HEK293 (cell line): ENCODE data around the gene SLC9C2.
A peak's percentile ranks its signal among the peaks of the same experiment; 100 is the strongest.
"Not testable (repeated sequence)": the region's sequence is repeated elsewhere in the genome, so short reads cannot be mapped to it uniquely, and the experiment has no call there.

Source experiments
- CTCF ChIA-PET: fragments of 350-600 bp; formaldehyde crosslinking; extraction: SDS; loops from one replicate; lab custom pipeline; 2021; ENCODE audit warnings: antibody characterized with exemption; lab: Yijun Ruan, JAX
- POLR2A ChIA-PET: fragments of 300-600 bp; formaldehyde crosslinking; extraction: SDS; loops from one replicate; lab custom pipeline; 2020; ENCODE audit warnings: antibody characterized with exemption, inconsistent platforms; lab: Yijun Ruan, JAX
- H3K27ac ChIP-seq: fragments of 200-500 bp; sonication (Bioruptor generic); 2 replicates; pipeline ENCODE4 v1.5.1; 2014; ENCODE audit warnings: low read depth, low read length, control low read depth, inconsistent platforms; ENCODE audit errors: extremely low read depth
- H3K36me3 ChIP-seq, 2 experiments: fragments of 200-500 bp in 1 of 2; sonication (Bioruptor generic) in 1 of 2; 1 replicate in 1 of 2; 2 replicates in 1 of 2; pipeline ENCODE4 v1.5.1; 2014 to 2017; ENCODE audit warnings: inconsistent platforms in 2 of 2, low read length in 2 of 2; ENCODE audit not compliant: control insufficient read depth in 2 of 2, insufficient read depth in 1 of 2
- H3K4me1 ChIP-seq: fragments of 200-500 bp; sonication (Bioruptor generic); 2 replicates; pipeline ENCODE4 v1.5.1; 2014; ENCODE audit warnings: mild to moderate bottlenecking, low read length, inconsistent platforms; ENCODE audit not compliant: control insufficient read depth, insufficient read depth
- H3K4me3 ChIP-seq: 2 replicates; pipeline ENCODE4 v1.5.1; 2011; ENCODE audit warnings: low read depth, mild to moderate bottlenecking, control low read depth, low read length, moderate library complexity
- H3K9me3 ChIP-seq: fragments of 200-500 bp; sonication (Bioruptor generic); 2 replicates; pipeline ENCODE4 v1.5.1; 2014; ENCODE audit warnings: low read depth, low read length, inconsistent platforms; ENCODE audit not compliant: control insufficient read depth, insufficient read depth
- GLI2 ChIP-seq: fragments of 450-650 bp; formaldehyde crosslinking; IDR thresholded peaks from 2 replicates; pipeline ENCODE4; 2017; ENCODE audit warnings: missing biosample characterization, missing genetic modification characterization, low read depth, borderline replicate concordance
- HOXA7 ChIP-seq: sonication (generic); formaldehyde crosslinking; IDR thresholded peaks from 2 replicates; pipeline ENCODE4 v1.8.1; 2022; ENCODE audit warnings: missing genetic modification reagents, borderline replicate concordance
- HOXC10 ChIP-seq: sonication (generic); formaldehyde crosslinking; IDR thresholded peaks from 2 replicates; pipeline ENCODE4 v1.8.1; 2023; ENCODE audit warnings: mild to moderate bottlenecking, missing genetic modification reagents
- IKZF3 ChIP-seq: fragments of 450-650 bp; IDR thresholded peaks from 2 replicates; pipeline ENCODE4 v1.5.0; 2018; ENCODE audit warnings: missing biosample characterization, mild to moderate bottlenecking, missing genetic modification characterization, moderate library complexity
- OSR2 ChIP-seq: fragments of 450-650 bp; formaldehyde crosslinking; IDR thresholded peaks from 2 replicates; pipeline ENCODE4 v1.5.1; 2016; ENCODE audit warnings: missing biosample characterization, missing genetic modification characterization
- PRDM1 ChIP-seq: fragments of 450-650 bp; formaldehyde crosslinking; IDR thresholded peaks from 2 replicates; pipeline ENCODE4; 2016; ENCODE audit warnings: missing biosample characterization, missing genetic modification characterization
- REPIN1 ChIP-seq: fragments of 450-650 bp; formaldehyde crosslinking; IDR thresholded peaks from 2 replicates; pipeline ENCODE4 v1.5.1; 2017; ENCODE audit warnings: missing biosample characterization, missing genetic modification characterization, low read depth
- SCRT2 ChIP-seq: fragments of 450-650 bp; formaldehyde crosslinking; IDR thresholded peaks from 2 replicates; pipeline ENCODE4 v1.5.1; 2016; ENCODE audit warnings: missing biosample characterization, missing genetic modification characterization
- SETDB1 ChIP-seq: IDR thresholded peaks from one replicate; pipeline ENCODE4 v1.6.1; 2017; ENCODE audit warnings: mild to moderate bottlenecking, low read length, moderate library complexity, mixed read lengths; ENCODE audit not compliant: insufficient read length
- WT1 ChIP-seq: fragments of 450-650 bp; formaldehyde crosslinking; IDR thresholded peaks from 2 replicates; pipeline ENCODE4 v1.5.1; 2016; ENCODE audit warnings: missing biosample characterization, missing genetic modification characterization
- ZBTB7A ChIP-seq: fragments of 450-650 bp; formaldehyde crosslinking; IDR thresholded peaks from 2 replicates; pipeline ENCODE4 v1.5.1; 2016; ENCODE audit warnings: low read depth, missing biosample characterization, missing genetic modification characterization
- ZIC2 ChIP-seq: fragments of 450-650 bp; formaldehyde crosslinking; IDR thresholded peaks from 2 replicates; pipeline ENCODE4 v1.5.1; 2016; ENCODE audit warnings: missing biosample characterization, missing genetic modification characterization
- ZNF174 ChIP-seq: fragments of 450-650 bp; formaldehyde crosslinking; IDR thresholded peaks from 2 replicates; pipeline ENCODE4 v1.5.0; 2017; ENCODE audit warnings: missing biosample characterization, mild to moderate bottlenecking, missing genetic modification characterization
- ZNF2 ChIP-seq: fragments of 450-650 bp; formaldehyde crosslinking; IDR thresholded peaks from 2 replicates; pipeline ENCODE4 v1.5.1; 2016; ENCODE audit warnings: missing biosample characterization, missing genetic modification characterization
- ZNF221 ChIP-seq: fragments of 450-650 bp; formaldehyde crosslinking; IDR thresholded peaks from 2 replicates; pipeline ENCODE4 v1.5.1; 2017; ENCODE audit warnings: missing biosample characterization, missing genetic modification characterization, borderline replicate concordance
- ZNF341 ChIP-seq: fragments of 450-650 bp; formaldehyde crosslinking; IDR thresholded peaks from 2 replicates; pipeline ENCODE4; 2016; ENCODE audit warnings: low read depth, missing biosample characterization, missing genetic modification characterization
- ZNF529 ChIP-seq: fragments of 450-650 bp; formaldehyde crosslinking; IDR thresholded peaks from 2 replicates; pipeline ENCODE4 v1.5.1; 2017; ENCODE audit warnings: missing genetic modification characterization, missing biosample characterization; ENCODE audit not compliant: insufficient replicate concordance
- ZNF549 ChIP-seq: fragments of 450-650 bp; IDR thresholded peaks from 2 replicates; pipeline ENCODE4 v1.5.1; 2018; ENCODE audit warnings: missing biosample characterization, missing genetic modification characterization, mild to moderate bottlenecking, inconsistent platforms, moderate library complexity
- ZNF585B ChIP-seq: fragments of 450-650 bp; formaldehyde crosslinking; IDR thresholded peaks from 2 replicates; pipeline ENCODE4 v1.5.1; 2016; ENCODE audit warnings: missing biosample characterization, missing genetic modification characterization
- ZNF658 ChIP-seq: fragments of 450-650 bp; formaldehyde crosslinking; IDR thresholded peaks from 2 replicates; pipeline ENCODE4; 2016; ENCODE audit warnings: missing biosample characterization, missing genetic modification characterization
- ZNF768 ChIP-seq: fragments of 450-650 bp; formaldehyde crosslinking; IDR thresholded peaks from 2 replicates; pipeline ENCODE4 v1.5.1; 2018; ENCODE audit warnings: missing biosample characterization, mild to moderate bottlenecking, missing genetic modification characterization
- TF ChIP-seq, protein P1 (sequence below): fragments of 450-650 bp; formaldehyde crosslinking; IDR thresholded peaks from 2 replicates; pipeline ENCODE4 v1.5.1; 2017; ENCODE audit warnings: missing biosample characterization, missing genetic modification characterization
- TF ChIP-seq, protein P2 (sequence below): fragments of 450-650 bp; formaldehyde crosslinking; IDR thresholded peaks from 2 replicates; pipeline ENCODE4 v1.5.1; 2016; ENCODE audit warnings: missing biosample characterization, missing genetic modification characterization
- TF ChIP-seq, protein P3 (sequence below): fragments of 450-650 bp; formaldehyde crosslinking; IDR thresholded peaks from 2 replicates; pipeline ENCODE4 v1.5.1; 2016; ENCODE audit warnings: missing biosample characterization, missing genetic modification characterization

Gene SLC9C2

DNA sequence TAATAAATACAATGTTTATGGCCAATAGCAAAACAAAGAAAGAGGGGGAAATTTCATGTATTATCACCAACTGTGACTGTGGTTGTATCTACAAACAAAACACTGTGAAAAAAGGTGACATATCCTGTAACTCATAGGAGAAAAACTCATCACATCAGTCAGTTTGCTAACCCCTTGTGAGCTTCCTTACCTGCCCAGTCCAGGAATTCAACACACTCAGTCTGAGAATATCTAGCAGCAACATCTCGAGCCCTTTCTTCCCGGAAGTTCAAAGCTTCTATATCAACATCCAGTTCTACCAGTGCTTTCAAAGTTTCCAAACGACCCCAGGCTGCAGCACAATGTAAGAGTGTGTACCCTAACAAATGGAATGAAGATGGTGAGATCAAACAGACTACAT lies 43.8 kb upstream of the SLC9C2 start:
- H3K27ac ChIP-seq = no peak overlapping the region
- TF ChIP-seq WT1 (tag by site-specific recombination) (no peak), ZNF174 (tag by site-specific recombination) (no peak), PRDM1 (tag by site-specific recombination) (no peak), ZNF658 (no peak), HOXA7 (no peak), ZNF341 (tag by site-specific recombination) (no peak), ZNF768 (tag by site-specific recombination) (no peak), ZNF549 (no peak), ZBTB7A (tag by site-specific recombination) (no peak), OSR2 (tag by site-specific recombination) (no peak), ZNF221 (tag by site-specific recombination) (no peak)
- TF ChIP-seq, protein P1, sequence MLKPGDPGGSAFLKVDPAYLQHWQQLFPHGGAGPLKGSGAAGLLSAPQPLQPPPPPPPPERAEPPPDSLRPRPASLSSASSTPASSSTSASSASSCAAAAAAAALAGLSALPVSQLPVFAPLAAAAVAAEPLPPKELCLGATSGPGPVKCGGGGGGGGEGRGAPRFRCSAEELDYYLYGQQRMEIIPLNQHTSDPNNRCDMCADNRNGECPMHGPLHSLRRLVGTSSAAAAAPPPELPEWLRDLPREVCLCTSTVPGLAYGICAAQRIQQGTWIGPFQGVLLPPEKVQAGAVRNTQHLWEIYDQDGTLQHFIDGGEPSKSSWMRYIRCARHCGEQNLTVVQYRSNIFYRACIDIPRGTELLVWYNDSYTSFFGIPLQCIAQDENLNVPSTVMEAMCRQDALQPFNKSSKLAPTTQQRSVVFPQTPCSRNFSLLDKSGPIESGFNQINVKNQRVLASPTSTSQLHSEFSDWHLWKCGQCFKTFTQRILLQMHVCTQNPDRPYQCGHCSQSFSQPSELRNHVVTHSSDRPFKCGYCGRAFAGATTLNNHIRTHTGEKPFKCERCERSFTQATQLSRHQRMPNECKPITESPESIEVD (tag by site-specific recombination) = no peak
- TF ChIP-seq, protein P2, sequence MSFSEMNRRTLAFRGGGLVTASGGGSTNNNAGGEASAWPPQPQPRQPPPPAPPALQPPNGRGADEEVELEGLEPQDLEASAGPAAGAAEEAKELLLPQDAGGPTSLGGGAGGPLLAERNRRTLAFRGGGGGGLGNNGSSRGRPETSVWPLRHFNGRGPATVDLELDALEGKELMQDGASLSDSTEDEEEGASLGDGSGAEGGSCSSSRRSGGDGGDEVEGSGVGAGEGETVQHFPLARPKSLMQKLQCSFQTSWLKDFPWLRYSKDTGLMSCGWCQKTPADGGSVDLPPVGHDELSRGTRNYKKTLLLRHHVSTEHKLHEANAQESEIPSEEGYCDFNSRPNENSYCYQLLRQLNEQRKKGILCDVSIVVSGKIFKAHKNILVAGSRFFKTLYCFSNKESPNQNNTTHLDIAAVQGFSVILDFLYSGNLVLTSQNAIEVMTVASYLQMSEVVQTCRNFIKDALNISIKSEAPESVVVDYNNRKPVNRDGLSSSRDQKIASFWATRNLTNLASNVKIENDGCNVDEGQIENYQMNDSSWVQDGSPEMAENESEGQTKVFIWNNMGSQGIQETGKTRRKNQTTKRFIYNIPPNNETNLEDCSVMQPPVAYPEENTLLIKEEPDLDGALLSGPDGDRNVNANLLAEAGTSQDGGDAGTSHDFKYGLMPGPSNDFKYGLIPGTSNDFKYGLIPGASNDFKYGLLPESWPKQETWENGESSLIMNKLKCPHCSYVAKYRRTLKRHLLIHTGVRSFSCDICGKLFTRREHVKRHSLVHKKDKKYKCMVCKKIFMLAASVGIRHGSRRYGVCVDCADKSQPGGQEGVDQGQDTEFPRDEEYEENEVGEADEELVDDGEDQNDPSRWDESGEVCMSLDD (tag by site-specific recombination) = no peak
- H3K9me3 ChIP-seq = no peaks in the 10 kb centered on the region
- CTCF ChIA-PET = interaction anchor here (0.6 to 1.0 kb wide), 3 partner anchors 11 to 482 kb away, joined by 3 to 4 read pairs (median 3); partner anchors contain the start of gene TEX50
- no peaks in the 10 kb centered on the region for H3K36me3 ChIP-seq
- POLR2A ChIA-PET = no interaction called here
- H3K4me3 ChIP-seq = no peak overlapping the region
- no peaks in the 10 kb centered on the region for H3K4me1 ChIP-seq

DNA sequence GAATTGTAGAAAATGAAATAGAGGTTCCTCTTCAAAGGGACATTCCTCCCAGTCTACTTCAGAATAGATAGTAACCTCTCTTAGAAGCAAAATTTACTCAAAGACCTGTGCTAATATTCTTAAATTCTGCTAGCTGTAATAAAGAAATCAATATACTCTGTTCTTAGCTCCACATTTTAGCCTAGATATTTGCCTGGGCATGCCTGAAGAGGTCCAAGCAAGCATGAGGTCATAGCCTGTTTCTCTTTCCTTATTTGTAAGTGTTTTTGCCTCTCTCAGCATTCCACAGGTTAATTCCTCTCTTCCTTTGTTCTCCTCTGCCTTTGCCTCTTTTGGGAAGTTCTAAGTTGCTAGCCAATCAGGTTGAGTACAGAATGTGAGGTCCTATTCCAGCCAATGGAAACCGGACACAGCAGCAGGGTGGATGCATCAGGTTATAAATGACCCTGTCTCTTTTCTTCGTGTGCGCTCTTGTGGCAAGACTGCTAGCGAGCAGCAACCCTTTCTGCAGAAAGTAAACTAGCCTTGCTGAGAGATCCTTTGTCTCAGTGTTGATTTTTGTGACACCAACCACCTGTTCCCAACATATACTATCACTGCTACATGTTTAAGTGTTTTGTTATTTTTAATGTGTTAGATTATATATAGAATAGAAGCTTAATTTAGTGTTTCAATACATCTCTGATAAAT lies 39.7 kb upstream of the SLC9C2 start:
- H3K4me1 ChIP-seq, H3K27ac ChIP-seq, H3K9me3 ChIP-seq, POLR2A ChIA-PET, H3K4me3 ChIP-seq: not testable (repeated sequence)
- CTCF ChIA-PET = interaction anchor here (0.6 kb wide), 1 partner anchor 824 kb away, joined by 3 read pairs; no protein-coding TSS in a partner anchor
- TF ChIP-seq SETDB1 (peak; percentile 87), SCRT2 (peak; percentile 96)
- TF ChIP-seq, all 188 proteins: peak for 2; not testable (repeated sequence) for 186
- H3K36me3 ChIP-seq = not testable (repeated sequence)

DNA sequence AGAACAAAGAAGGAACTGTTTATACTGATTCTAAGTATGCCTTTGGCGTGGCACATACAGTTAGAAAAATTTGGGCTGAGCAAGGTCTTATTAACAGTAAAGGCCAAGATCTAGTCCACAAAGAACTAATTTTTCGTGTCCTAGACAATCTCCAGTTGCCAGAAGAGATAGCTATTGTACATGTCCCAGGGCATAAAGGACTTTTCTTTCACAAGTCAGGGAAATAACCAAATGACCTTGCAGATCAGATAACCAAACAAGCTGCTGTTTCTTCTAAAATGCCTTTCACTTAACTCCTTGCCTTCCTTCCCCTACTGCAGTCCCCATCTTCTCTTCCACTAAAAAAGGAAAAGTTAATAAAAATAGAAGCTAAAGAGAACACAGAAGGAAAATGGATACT lies 36.2 kb upstream of the SLC9C2 start:
- TF ChIP-seq IKZF3 (tag by site-specific recombination) = no peak
- no peak for TF ChIP-seq ZNF2 (tag by site-specific recombination)
- no peak for TF ChIP-seq ZNF529
- no peak for TF ChIP-seq HOXC10 (CRISPR knock-in tag)
- TF ChIP-seq GLI2 (tag by site-specific recombination) = no peak
- TF ChIP-seq, protein P3, sequence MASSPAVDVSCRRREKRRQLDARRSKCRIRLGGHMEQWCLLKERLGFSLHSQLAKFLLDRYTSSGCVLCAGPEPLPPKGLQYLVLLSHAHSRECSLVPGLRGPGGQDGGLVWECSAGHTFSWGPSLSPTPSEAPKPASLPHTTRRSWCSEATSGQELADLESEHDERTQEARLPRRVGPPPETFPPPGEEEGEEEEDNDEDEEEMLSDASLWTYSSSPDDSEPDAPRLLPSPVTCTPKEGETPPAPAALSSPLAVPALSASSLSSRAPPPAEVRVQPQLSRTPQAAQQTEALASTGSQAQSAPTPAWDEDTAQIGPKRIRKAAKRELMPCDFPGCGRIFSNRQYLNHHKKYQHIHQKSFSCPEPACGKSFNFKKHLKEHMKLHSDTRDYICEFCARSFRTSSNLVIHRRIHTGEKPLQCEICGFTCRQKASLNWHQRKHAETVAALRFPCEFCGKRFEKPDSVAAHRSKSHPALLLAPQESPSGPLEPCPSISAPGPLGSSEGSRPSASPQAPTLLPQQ (tag by site-specific recombination) = no peak
- no peak for TF ChIP-seq ZIC2 (tag by site-specific recombination)
- TF ChIP-seq PRDM1 (tag by site-specific recombination) = no peak
- TF ChIP-seq REPIN1 (tag by site-specific recombination) = no peak
- TF ChIP-seq ZNF585B = no peak
- Histone ChIP-seq H3K4me3 (no peak overlapping the region), H3K27ac (no peak overlapping the region), H3K4me1 (no peaks in the 10 kb centered on the region), H3K9me3 (no peaks in the 10 kb centered on the region), H3K36me3 (no peaks in the 10 kb centered on the region)
- POLR2A ChIA-PET = no interaction called here
- CTCF ChIA-PET = interaction anchor here (1.1 kb wide), 1 partner anchor 15 kb away, joined by 3 read pairs; no protein-coding TSS in a partner anchor
